VCaP (cell line): Measurements from ENCODE around the gene ZNF335.
"Not testable (repeated sequence)": the region's sequence is repeated elsewhere in the genome, so short reads cannot be mapped to it uniquely, and the experiment has no call there.

Experiments used
- H3K27ac ChIP-seq: fragments of 450-650 bp; 2 replicates; pipeline ENCODE4 v1.5.1; 2017
- TF ChIP-seq, protein P1 (sequence below): fragments of 450-650 bp; conservative IDR thresholded peaks from 2 replicates; pipeline ENCODE4 v1.5.1; 2017; ENCODE audit warnings: mild to moderate bottlenecking, moderate library complexity

ZNF335 gene

DNA sequence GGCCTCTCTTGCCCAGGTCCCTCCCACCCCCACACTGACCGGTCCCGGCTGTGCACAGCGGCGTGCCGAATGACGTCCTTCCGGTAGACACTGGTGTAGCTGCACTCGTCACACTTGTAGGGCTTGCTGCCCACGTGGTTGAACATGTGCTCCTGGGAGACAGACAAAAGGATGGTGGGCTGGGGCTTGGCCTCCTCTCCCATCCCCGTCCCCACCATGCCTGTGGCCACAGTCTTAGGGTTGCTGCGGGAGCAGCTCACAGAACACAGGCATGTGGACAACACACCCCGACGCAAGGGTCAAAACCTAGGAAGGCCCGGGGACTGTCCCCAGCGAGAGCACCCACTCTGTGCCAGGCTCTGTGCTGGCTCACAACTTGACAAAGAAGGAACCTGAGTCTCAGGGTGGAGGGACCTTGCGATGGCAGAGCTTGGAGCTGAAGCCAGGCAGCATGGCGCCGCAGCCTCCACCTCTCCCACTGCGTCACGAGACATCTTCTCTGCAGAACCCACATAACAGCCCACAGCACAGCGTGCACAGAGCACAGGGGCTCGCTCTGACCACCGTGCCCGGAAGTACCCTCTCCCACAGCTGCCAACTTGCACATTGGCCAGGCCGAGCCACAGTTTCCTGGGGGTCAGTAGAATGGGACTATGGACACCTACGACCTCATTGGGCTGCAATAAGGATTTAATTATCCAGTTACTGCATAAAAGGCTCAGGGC is 9.8 kb downstream of the ZNF335 start:
- H3K27ac ChIP-seq = no peak overlapping the region
- TF ChIP-seq, protein P1, sequence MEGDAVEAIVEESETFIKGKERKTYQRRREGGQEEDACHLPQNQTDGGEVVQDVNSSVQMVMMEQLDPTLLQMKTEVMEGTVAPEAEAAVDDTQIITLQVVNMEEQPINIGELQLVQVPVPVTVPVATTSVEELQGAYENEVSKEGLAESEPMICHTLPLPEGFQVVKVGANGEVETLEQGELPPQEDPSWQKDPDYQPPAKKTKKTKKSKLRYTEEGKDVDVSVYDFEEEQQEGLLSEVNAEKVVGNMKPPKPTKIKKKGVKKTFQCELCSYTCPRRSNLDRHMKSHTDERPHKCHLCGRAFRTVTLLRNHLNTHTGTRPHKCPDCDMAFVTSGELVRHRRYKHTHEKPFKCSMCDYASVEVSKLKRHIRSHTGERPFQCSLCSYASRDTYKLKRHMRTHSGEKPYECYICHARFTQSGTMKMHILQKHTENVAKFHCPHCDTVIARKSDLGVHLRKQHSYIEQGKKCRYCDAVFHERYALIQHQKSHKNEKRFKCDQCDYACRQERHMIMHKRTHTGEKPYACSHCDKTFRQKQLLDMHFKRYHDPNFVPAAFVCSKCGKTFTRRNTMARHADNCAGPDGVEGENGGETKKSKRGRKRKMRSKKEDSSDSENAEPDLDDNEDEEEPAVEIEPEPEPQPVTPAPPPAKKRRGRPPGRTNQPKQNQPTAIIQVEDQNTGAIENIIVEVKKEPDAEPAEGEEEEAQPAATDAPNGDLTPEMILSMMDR = no peak

DNA sequence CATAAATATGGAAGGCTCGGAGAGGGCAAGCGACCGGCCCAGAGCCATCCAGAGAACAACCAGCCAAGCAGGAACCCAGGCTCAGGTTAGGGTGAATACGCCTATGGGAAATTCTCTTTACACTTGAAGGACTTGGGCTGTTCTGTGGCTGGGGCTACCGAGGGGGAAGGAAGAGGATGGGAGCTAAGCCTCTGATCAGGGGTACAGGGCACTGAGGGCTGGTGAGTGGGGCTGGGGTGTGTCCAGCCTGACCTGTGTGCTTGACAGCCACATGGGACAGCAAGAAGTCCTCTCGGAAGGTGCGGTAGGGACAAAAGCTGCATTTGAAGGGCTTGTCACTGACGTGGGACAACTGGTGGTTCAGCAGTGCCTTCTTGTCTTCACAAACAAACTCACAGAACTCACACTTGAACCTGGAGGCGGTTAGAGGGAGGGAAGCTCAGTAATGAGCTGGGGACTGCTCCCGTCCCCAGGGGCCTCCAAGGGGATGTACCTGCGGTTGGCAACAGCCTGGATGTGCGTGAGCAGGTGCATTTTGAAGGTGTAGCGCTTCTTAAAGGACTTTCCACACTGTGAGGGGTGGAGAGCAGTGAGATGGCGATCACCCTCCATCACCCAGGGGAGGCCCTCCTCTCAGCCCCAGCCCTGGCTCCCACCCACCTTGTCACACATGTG is 11.9 kb downstream of the ZNF335 start:
- TF ChIP-seq, protein P1 = no peak
- no peak overlapping the region for H3K27ac ChIP-seq

DNA sequence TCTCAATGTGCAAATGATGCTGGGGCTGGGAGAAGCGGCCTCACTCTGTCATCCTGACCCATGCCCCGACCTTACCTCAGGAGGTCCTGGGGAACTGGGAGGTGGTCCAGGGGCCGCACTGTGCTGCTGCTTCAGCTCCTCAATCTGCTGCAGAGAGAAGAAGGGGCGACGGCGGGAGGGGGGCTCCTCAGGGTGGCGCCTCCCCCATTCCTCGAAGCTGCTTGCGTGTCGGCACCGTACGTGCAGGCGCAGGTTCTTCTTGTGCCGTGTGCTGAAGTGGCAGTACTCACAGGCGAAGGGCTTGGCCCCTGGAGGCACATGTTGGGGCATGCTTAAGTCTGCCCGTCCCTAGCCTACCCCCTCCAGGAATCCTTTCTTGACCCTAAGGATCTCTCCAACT is 12.9 kb downstream of the ZNF335 start:
- H3K27ac ChIP-seq = no peak overlapping the region
- TF ChIP-seq, protein P1 = no peak

DNA sequence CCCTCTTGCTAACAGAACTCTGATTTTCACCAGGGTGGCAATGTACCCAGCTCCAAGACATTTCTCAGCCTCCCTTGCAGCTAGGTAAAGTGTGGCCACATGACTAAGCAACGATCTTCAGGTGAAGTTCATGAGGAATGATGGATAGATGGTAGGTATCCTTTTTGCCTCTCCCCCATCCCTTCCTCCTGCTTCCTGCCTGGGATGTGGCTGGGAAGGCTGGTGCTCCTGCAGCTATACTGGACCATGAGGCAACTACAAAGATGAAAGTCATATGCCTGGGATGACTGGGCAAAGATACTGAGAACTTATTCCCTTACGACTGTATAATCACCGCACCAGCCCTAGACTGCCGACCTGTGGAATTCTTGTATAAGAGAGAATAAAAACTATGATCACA is 13.4 kb downstream of the ZNF335 start:
- H3K27ac ChIP-seq = no peak overlapping the region
- TF ChIP-seq, protein P1 = no peak

DNA sequence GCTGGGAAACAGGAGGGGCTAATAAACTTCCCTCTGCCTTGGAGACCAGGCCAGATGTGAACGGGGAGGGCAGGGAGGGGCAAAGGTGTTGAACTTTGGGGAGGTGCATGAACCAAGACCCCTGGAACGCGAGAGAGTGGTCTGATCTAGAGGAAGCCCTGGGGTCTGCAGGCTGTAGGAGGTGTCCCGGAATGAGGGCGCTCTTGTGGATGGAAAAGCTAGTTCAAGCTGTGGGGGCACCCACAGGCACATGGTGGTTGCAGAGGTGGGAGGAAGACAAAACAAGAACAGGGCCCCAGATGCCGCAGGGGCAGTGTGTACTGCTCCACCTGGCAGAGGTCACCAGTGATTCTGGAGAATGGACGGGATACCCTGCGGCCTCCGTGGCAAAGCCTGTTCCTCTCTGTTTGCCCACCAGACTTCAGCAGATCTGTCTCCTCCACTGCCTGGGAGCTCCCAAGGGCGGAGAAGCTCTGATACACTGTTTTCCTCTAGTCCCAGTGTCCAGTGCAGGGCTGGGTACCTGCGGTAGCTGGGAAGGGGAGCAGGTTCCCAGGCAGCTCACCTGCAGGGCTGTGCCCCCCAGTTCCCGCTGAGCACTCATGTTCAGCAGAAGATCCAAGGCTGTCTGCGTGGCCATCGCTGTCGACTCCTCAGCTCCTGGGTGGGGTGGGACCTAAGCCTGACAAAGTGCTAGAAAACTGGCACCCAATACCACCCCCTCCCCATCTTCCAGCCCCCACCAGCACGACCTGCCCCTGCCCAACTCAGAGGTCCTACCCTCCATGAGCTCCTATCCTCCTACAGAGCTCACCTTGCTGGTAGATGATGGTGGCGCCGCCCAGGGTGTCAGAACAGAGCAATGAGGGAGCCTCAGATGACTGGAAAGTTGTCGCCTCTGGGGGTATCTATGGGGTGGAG is 14.7 kb downstream of the ZNF335 start:
- H3K27ac ChIP-seq = no peak overlapping the region
- TF ChIP-seq, protein P1 = no peak

DNA sequence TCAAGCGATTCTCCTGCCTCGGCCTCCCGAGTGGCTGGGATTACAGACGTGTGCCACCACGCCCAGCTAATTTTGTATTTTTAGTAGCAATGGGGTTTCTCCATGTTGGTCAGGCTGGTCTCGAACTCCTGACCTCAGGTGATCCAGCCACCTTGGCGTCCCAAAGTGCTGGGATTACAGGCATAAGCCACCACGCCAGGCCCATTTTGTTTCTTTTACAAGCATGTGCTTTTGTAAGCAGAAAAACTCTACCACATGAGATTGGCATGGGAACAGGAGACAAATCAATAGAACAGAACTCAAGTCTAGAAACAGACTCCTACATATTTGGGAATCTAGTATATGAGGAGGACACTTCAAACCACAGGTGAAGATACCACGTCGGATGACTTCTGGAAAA is 15.7 kb downstream of the ZNF335 start:
- not testable (repeated sequence) for H3K27ac ChIP-seq

DNA sequence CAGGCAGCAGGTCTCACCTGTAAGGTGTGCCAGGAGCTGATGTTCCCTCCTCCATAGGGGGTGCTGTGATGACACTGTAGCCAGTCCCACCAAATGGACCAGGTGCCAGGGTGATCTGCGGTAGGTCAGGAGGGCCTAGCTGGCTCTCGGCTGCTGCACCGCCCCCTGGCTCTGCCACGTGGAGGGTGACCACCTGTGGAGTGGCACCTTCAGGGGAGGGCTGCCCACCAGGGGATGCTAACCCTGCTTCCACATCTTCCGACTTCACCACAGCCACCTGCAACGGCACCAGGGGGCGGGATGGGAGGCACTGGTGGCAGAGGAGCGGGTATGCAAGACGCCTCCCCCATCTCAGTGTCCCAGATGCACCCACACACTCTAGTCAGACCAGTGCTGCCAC is 18.3 kb downstream of the ZNF335 start:
- TF ChIP-seq, protein P1 = no peak
- no peak overlapping the region for H3K27ac ChIP-seq
